Erythroblast (primary cell): ENCODE results near the gene WRNIP1.

Source experiments
- DNase-seq, 2 experiments: peaks; one replicate each; lab custom pipeline; 2025; lab: John Stamatoyannopoulos, UW
- GATA1 ChIP-seq: IDR thresholded peaks from 2 replicates; pipeline ENCODE4 v1.6.1; 2011; ENCODE audit warnings: low read depth, mild to moderate bottlenecking, control low read depth, low read length, moderate library complexity
- POLR2A ChIP-seq: IDR thresholded peaks from 2 replicates; pipeline ENCODE4 v1.6.1; 2011; ENCODE audit warnings: mild to moderate bottlenecking, low read length

The WRNIP1 gene

DNA sequence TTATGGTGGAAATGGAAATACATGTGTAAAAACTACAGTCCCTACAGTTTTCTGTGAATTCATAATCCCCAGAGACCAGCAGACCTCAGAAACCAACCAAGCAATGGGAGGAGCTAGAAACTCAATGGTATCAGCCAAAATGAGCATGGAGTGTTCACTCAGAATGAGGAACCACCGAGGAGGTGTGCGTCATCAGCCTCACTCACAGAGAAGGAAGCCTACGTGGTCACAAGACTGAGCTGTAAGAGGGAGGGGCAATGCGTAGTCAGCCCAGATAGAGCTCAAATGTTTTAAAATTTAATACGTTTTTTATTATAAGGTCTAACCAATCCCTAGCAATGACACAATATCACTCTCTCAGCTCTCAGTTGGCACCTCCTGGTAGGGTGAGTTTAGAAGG is 31.9 kb upstream of the WRNIP1 start:
- TF ChIP-seq GATA1 = no peak
- peak; percentile 25 for TF ChIP-seq POLR2A
- DNase-seq = peak; percentile 54 to 68

GRCh38 chr6:2733736-2734480 is 31.3 kb upstream of the WRNIP1 start:
- TF ChIP-seq GATA1 = no peak
- no peak for TF ChIP-seq POLR2A
- peak; percentile 17 to 22 for DNase-seq

DNA sequence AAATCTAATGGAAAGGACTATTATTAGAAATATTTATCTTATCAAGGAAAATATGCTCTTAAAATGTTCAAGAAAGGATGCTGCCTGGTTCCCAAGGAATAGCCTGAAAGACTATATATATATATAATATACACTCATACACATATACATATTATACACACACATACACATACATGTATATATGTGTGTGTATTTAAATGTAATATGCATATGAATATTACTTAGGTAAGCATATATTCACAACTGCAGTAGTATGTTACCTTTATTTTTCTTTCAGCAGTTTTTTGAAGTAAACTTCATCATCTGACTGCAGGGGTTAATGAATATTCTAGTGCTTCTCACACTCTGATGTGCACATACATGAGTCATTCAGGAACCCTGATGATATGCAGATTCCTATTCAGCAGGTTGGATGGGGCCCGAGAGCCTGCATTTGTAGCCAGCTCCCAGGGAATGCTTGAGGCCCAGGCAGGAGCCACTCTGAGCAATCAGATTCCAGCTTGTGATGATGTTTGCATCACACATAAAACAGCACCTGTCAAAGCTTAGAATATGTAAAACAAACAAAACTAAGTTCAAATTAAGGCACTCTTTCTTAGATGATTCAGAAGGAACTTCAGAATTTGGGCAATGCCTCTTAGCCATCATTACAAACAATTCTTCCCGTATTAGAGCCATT is 30.6 kb upstream of the WRNIP1 start:
- TF ChIP-seq GATA1 = no peak
- TF ChIP-seq POLR2A = no peak
- DNase-seq = peak in 1 of 2 experiments; percentile 29

DNA sequence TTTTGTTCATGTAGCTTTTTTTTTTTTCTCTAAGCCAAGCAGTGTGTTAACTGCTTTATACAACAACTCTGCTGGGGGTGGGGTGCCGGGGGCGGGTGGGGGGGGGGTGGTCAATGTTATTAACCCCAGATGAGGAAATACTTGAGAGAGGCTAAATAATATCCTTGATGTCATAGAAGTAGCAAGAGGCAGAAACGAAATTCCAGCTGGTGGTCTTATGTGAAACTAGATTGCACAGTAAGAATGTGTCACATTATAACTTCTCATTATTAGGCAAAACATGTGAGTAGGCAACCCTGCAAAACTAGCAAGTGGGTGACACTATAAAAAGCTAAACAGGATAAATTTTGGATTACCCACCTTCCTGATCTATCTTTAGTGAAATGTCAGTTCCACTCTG is 27.3 kb upstream of the WRNIP1 start:
- DNase-seq = no peak
- no peak for TF ChIP-seq GATA1

GRCh38 chr6:2738373-2738979 is 26.7 kb upstream of the WRNIP1 start:
- peak; percentile 70 to 73 for DNase-seq

GRCh38 chr6:2739335-2739734 is 25.9 kb upstream of the WRNIP1 start:
- DNase-seq = peak; percentile 9 to 47
- TF ChIP-seq POLR2A (no peak), GATA1 (no peak)

More at GRCh38 chr6:2738373-2738979, 26.7 kb upstream of the WRNIP1 start:
- TF ChIP-seq POLR2A (no peak), GATA1 (no peak)

GRCh38 chr6:2740581-2740980 is 24.6 kb upstream of the WRNIP1 start:
- TF ChIP-seq GATA1 = no peak
- no peak for TF ChIP-seq POLR2A
- DNase-seq = no peak

DNA sequence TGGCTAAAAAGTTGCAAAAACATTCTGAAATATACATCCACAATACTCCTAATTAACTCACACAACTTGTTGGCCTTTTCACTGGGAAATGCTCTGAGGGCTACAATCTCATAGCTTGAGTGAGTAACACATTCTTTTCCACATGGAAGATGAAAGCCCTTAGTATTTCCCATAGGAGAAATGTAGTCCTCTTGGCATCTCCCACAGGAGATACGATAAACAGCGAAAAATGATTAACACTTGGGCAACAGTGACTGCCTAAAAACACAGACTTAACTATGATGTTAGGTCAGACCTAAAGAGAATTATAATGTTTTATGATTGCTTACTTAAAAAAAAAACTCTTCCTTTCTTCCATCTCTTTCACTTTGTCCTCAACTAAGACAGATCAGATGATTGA is 23.4 kb upstream of the WRNIP1 start:
- TF ChIP-seq GATA1 (no peak), POLR2A (no peak)
- no peak for DNase-seq

- TF ChIP-seq GATA1 = no peak
- no peak for TF ChIP-seq POLR2A
Observed at GRCh38 chr6:2743280-2744208, 21.6 kb upstream of the WRNIP1 start.

DNA sequence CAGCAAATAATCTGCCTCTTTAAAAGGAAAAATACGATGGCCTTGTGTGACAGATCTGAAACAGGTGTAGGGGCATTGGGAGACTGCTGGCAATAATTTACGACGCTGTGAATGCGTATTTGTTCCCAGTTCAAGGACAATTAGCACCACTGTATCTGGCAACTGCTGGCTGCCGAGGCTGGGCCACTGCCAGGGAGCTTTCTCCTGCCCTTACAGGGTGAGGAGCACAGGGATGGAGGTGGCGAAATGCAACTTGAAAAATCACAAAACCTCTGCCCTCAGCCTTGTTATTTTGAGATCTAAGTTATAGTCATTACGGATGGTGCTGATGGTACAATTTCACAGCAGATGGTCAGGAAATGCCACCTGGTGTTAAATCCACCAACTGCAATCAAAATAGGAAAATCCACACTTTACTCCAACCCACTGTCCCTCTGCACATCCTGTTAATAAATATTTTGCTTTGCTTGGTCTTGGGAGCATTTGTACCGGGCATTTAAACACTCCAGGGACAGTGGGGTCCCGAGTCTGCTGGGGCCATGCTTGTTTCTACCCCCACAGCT is 20.9 kb upstream of the WRNIP1 start:
- no peak for DNase-seq
- no peak for TF ChIP-seq POLR2A
- TF ChIP-seq GATA1 = no peak

More at GRCh38 chr6:2743280-2744208, 21.6 kb upstream of the WRNIP1 start:
- DNase-seq = no peak

GRCh38 chr6:2744778-2745177 is 20.4 kb upstream of the WRNIP1 start:
- TF ChIP-seq POLR2A (no peak), GATA1 (no peak)
- DNase-seq = no peak

DNA sequence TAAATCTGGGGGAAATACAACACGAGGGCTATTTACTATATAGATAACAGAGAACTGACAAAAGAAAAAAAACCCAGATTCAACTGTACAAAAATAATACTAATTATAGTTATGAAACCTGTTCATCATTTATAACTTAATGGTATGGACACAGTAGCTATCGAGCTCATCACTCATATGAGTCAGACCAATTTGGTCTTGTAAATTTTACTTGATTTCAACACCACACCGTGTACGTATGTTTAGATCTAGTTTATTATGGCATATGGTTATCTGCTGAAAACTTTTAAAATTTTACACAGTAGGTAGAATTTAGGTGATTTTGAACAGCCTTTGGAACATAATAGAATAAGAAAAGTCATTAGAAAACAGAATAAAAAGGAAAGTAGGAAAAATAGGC is 19.9 kb upstream of the WRNIP1 start:
- TF ChIP-seq POLR2A (no peak), GATA1 (no peak)
- no peak for DNase-seq

DNA sequence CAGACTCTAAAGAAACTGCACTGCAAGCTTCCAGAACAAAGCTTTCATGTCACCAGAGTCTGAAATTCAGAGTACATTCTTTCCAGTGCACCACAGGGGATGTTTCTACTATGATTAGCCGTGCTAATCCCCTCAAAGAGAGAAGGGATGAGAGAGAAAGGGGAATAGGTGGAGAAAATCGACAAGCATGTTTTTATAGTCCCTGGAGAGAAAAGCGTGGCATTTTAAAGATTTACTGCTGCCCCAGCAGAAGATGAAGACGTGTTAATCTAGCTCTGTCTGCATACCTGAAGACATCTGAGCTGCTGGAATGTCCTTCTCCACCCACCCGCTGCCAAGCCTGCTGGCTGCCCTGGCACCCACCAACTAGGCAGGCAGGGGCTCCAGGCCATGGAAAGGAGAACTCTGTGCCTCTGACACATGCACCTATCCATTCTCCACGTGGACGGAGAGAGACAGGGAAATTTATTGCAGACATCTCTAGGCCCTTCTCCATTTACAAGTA is 18.6 kb upstream of the WRNIP1 start:
- DNase-seq = no peak
- TF ChIP-seq POLR2A (no peak), GATA1 (no peak)
